HepG2 (cell line): ENCODE results near the gene GRIK5. TPM values are rescaled to one million over a fixed set of nuclear protein-coding genes. Genes with fewer than 3 reads are reported as not detected.

Source experiments
- ATAC-seq: fragments of 200-7000 bp; cut with Tn5 transposase; 3 replicates; pipeline ENCODE4 v1.9.1; 2020; ENCODE audit warnings: mild to moderate bottlenecking, moderate library complexity
- BruUV-seq: library from RNA; stranded (reverse); fragments of 400-500 nt; replicated peaks from 2 replicates; lab custom pipeline; 2021; lab: Mats Ljungman, UMichigan
- CTCF ChIA-PET: fragments of 300-600 bp; formaldehyde crosslinking; extraction: SDS; loops from one replicate; lab custom pipeline; 2021; ENCODE audit warnings: low total read pairs, inconsistent platforms, low intra/inter-chr PET ratio; lab: Yijun Ruan, JAX
- POLR2A ChIA-PET: fragments of 350-600 bp; sonication (Branson Sonifier 250); formaldehyde crosslinking; loops from one replicate; lab custom pipeline; 2020; ENCODE audit warnings: antibody characterized with exemption, inconsistent platforms; lab: Yijun Ruan, JAX
- DNase-seq: peaks from one replicate; pipeline ENCODE4 v3.0.0-alpha.2; 2015; ENCODE audit warnings: low spot score
- FAIRE-seq: peaks from 3 replicates; lab custom pipeline; 2011; peaks lifted over from hg19 to GRCh38; lab: Jason Lieb, UNC
- H2AFZ ChIP-seq: one replicate; pipeline ENCODE4 v1.6.1; 2011; ENCODE audit warnings: low read length, inconsistent platforms
- H3K27ac ChIP-seq: fragments of 300-600 bp; 3 replicates; pipeline ENCODE4 v1.8.0; 2011; ENCODE audit warnings: mixed run types, mild to moderate bottlenecking, mixed read lengths, low read length, inconsistent platforms; ENCODE audit not compliant: insufficient read depth; ENCODE audit errors: extremely low read length
- H3K27me3 ChIP-seq, 2 experiments: fragments of 200-600 bp in 1 of 2; 2 replicates in 1 of 2; 3 replicates in 1 of 2; pipeline versions ENCODE4 v1.6.0 to v1.8.0; 2011; ENCODE audit warnings: low read length in 2 of 2, mild to moderate bottlenecking in 2 of 2, moderate library complexity in 2 of 2, inconsistent platforms in 1 of 2; ENCODE audit not compliant: insufficient read depth in 2 of 2, control insufficient read depth in 1 of 2
- H3K36me3 ChIP-seq, 2 experiments: fragments of 200-600 bp in 1 of 2; replicated peaks in 1 of 2; 2 replicates in 1 of 2; 3 replicates in 1 of 2; pipeline versions ENCODE4 v1.5.1 to v1.8.0; 2011; ENCODE audit warnings: low read length in 2 of 2, inconsistent platforms in 1 of 2; ENCODE audit not compliant: insufficient read depth in 2 of 2, control insufficient read depth in 1 of 2
- H3K4me1 ChIP-seq: 2 replicates; pipeline ENCODE4 v1.5.1; 2012; ENCODE audit warnings: low read length, inconsistent platforms; ENCODE audit not compliant: insufficient read depth
- H3K4me2 ChIP-seq: 2 replicates; pipeline ENCODE4 v1.6.0; 2011; ENCODE audit warnings: low read depth, low read length, inconsistent platforms
- H3K4me3 ChIP-seq, 3 experiments: fragments of 200-600 bp in 1 of 3; sonication (generic), shearing (Covaris generic) in 1 of 3; replicated peaks in 1 of 3; 2 replicates each; pipeline ENCODE4 v1.5.1; 2011 to 2016; ENCODE audit warnings: low read length in 3 of 3, inconsistent platforms in 2 of 3, low read depth in 2 of 3, mild to moderate bottlenecking in 2 of 3, control low read depth in 1 of 3, mixed read lengths in 1 of 3; ENCODE audit not compliant: insufficient read depth in 1 of 3
- H3K79me2 ChIP-seq: one replicate; pipeline ENCODE4 v1.6.1; 2011; ENCODE audit warnings: low read length, inconsistent platforms; ENCODE audit not compliant: insufficient read depth
- H3K9ac ChIP-seq: 2 replicates; pipeline ENCODE4 v1.6.0; 2011; ENCODE audit warnings: mild to moderate bottlenecking, low read depth, low read length, inconsistent platforms; ENCODE audit not compliant: insufficient read depth
- H3K9me3 ChIP-seq: 2 replicates; pipeline ENCODE4 v1.5.1; 2012; ENCODE audit warnings: mild to moderate bottlenecking, low read length
- H4K20me1 ChIP-seq: 2 replicates; pipeline ENCODE4 v1.6.0; 2011; ENCODE audit warnings: inconsistent platforms, mild to moderate bottlenecking, low read length, moderate library complexity; ENCODE audit not compliant: insufficient read depth
- CHD4 ChIP-seq: fragments of 200-600 bp; sonication (generic); IDR thresholded peaks from 2 replicates; pipeline ENCODE4 v1.7.0; 2017; ENCODE audit warnings: mild to moderate bottlenecking, low read length, borderline replicate concordance
- E2F5 ChIP-seq: sonication (generic); formaldehyde crosslinking; conservative IDR thresholded peaks from 2 replicates; pipeline ENCODE4 v1.4.0; 2020; ENCODE audit warnings: missing genetic modification reagents
- HCFC1 ChIP-seq: fragments of 150-350 bp; IDR thresholded peaks from 2 replicates; pipeline ENCODE4 v1.6.1; 2014; ENCODE audit warnings: low read depth, low read length
- NFATC3 ChIP-seq: sonication (generic); formaldehyde crosslinking; IDR thresholded peaks from 2 replicates; pipeline ENCODE4 v1.5.1; 2020; ENCODE audit warnings: mild to moderate bottlenecking, missing genetic modification reagents
- NONO ChIP-seq, 2 experiments: fragments of 450-650 bp in 1 of 2; sonication (generic) in 1 of 2; formaldehyde crosslinking in 1 of 2; IDR thresholded peaks in 1 of 2; conservative IDR thresholded peaks in 1 of 2; 2 replicates each; pipeline versions ENCODE4 v1.6.1 to v1.8.0; 2017 to 2022; ENCODE audit warnings: mild to moderate bottlenecking in 1 of 2, missing genetic modification reagents in 1 of 2, moderate library complexity in 1 of 2
- SOX5 ChIP-seq: IDR thresholded peaks from 2 replicates; pipeline ENCODE4 v1.6.1; 2016; ENCODE audit warnings: borderline replicate concordance
- SSRP1 ChIP-seq: IDR thresholded peaks from 2 replicates; pipeline ENCODE4 v1.6.1; 2016; ENCODE audit warnings: control low read depth
- STAG1 ChIP-seq: sonication (generic); formaldehyde crosslinking; IDR thresholded peaks from 2 replicates; pipeline ENCODE4 v1.4.0; 2020; ENCODE audit warnings: missing genetic modification reagents
- ZFYVE20 ChIP-seq: sonication (generic); formaldehyde crosslinking; IDR thresholded peaks from 2 replicates; pipeline ENCODE4 v1.8.0; 2023; ENCODE audit warnings: low read depth, mild to moderate bottlenecking, moderate library complexity, missing genetic modification reagents, borderline replicate concordance
- ZNF549 ChIP-seq: sonication (generic); formaldehyde crosslinking; IDR thresholded peaks from 2 replicates; pipeline ENCODE4 v1.5.0; 2020; ENCODE audit warnings: missing genetic modification reagents
- ZNF567 ChIP-seq: sonication (generic); formaldehyde crosslinking; IDR thresholded peaks from 2 replicates; pipeline ENCODE4 v1.8.1; 2023; ENCODE audit warnings: mild to moderate bottlenecking, missing genetic modification reagents, borderline replicate concordance
- ZNF691 ChIP-seq: sonication (generic); formaldehyde crosslinking; IDR thresholded peaks from 2 replicates; pipeline ENCODE4 v1.4.0; 2020; ENCODE audit warnings: missing genetic modification reagents, low read depth, mild to moderate bottlenecking, borderline replicate concordance
- WGBS: methylation state at CpG from one replicate; pipeline ENCODE4 v1.1.6; 2017; ENCODE audit warnings: low lambda C conversion rate; 5-methylcytosine and 5-hydroxymethylcytosine counted together
- in situ Hi-C: cut with HindIII; loops from 2 replicates; pipeline ENCODE4 v1.10.0; 2017; ENCODE audit warnings: low pct_unique_long_range_greater_than_20kb; ENCODE audit not compliant: extremely low pct_ligation_motif_present
- intact Hi-C: fragments of 100-400 bp; cut with micrococcal nuclease; formaldehyde crosslinking; loops from one replicate; pipeline ENCODE4 v1.10.0; 2022; ENCODE audit not compliant: unreplicated experiment
- polyA plus RNA-seq, 8 experiments: library from polyadenylated mRNA; depleted of rRNA in 3 of 8; stranded (reverse) in 7 of 8; unstranded in 1 of 8; fragments of >200 nt; fragmentation: Illumina TruSeq in 4 of 8; extraction: Trizol in 4 of 8; gene quantifications; 2 replicates each; pipeline versions ENCODE4 v1.2.1 to v1.2.3, GENCODE V29; 2011 to 2016; ENCODE audit warnings: low read depth in 4 of 8, missing spikeins in 1 of 8, mixed read lengths in 1 of 8; ENCODE audit not compliant: insufficient read depth in 1 of 8
- total RNA-seq, 5 experiments: library from RNA; depleted of rRNA; stranded (reverse); fragments of >200 nt; fragmentation: Illumina TruSeq; extraction: Trizol; gene quantifications; 2 replicates each; pipeline ENCODE4 v1.2.3, GENCODE V29; 2016; ENCODE audit warnings: low read depth in 1 of 5

Gene GRIK5
- total and polyA plus RNA-seq, 2 of the 13 experiments (the other 11 are each of a cell fraction or from before 2014, with no cell fraction given) = not detected

- H3K9ac ChIP-seq = no peak overlapping the region
- H4K20me1 ChIP-seq = no peaks in the 10 kb centered on the region
- DNase-seq (no peak), FAIRE-seq (no peak), ATAC-seq (no peak)
- intact Hi-C loops = no loop called here
- H3K79me2 ChIP-seq = no peaks in the 10 kb centered on the region
- ChIA-PET CTCF (no interaction called here), POLR2A (no interaction called here)
- no peaks in the 10 kb centered on the region for H3K36me3 ChIP-seq
- H3K27ac ChIP-seq = no peak overlapping the region
- H3K27me3 ChIP-seq = peaks cover 13 to 45% of the 10 kb centered on the region in 2 experiments
- H3K9me3 ChIP-seq = no peaks in the 10 kb centered on the region
- TF ChIP-seq NONO (IDR thresholded peaks at IDR 0.05) = no peak
- no peak for TF ChIP-seq NONO (CRISPR knock-in tag; conservative IDR thresholded peaks at IDR 0.05)
- TF ChIP-seq CHD4 = no peak
- TF ChIP-seq E2F5 (CRISPR knock-in tag) = no peak
- no peak for TF ChIP-seq ZNF691
- TF ChIP-seq SOX5 (CRISPR knock-in tag) = no peak
- TF ChIP-seq ZNF567 (CRISPR knock-in tag) = no peak
- TF ChIP-seq NFATC3 (CRISPR knock-in tag) = no peak
- TF ChIP-seq STAG1 (CRISPR knock-in tag) = no peak
- no peak for TF ChIP-seq ZFYVE20
- no peak for TF ChIP-seq ZNF549 (CRISPR knock-in tag)
- no peak for TF ChIP-seq SSRP1 (CRISPR knock-in tag)
- TF ChIP-seq HCFC1 = no peak
- H3K4me2 ChIP-seq = no peak overlapping the region
- WGBS = 2% methylated on average over 6 of the region's 6 CpGs
- BruUV-seq = no TSS peak
- no peak overlapping the region for H2AFZ ChIP-seq
- in situ Hi-C loops = no loop called here
- H3K4me1 ChIP-seq = 0 out of 2 replicates have a peak, but pooled peaks cover 7% of the 10 kb centered on the region
- no peak overlapping the region for H3K4me3 ChIP-seq
These were observed 5.6 kb downstream of the GRIK5 start for GRCh38 chr19:42064432-42064831.
